ENCODE measurements around the gene NCAPH2. TPM values are rescaled to one million over a fixed set of nuclear protein-coding genes. Genes with fewer than 3 reads are reported as not detected.

Gene NCAPH2
- total RNA-seq, 3 donors from 2014 or later (not counting 1 experiment from before 2014, with no cell fraction given) = 94.5 to 106 (median 104) TPM

- H3K27ac ChIP-seq (ENCODE audit: low read length) = peak overlapping the region; percentile 74
- H3K27me3 Mint-ChIP-seq (ENCODE audit: low read depth in 2 of 2) = peaks cover 0 to 4% of the 10 kb centered on the region in 2 donors
- no peaks in the 10 kb centered on the region for H3K27me3 ChIP-seq (ENCODE audit: control insufficient read depth, insufficient read depth, low read length)
- no peaks in the 10 kb centered on the region for H3K9me3 Mint-ChIP-seq
- WGBS (ENCODE audit: insufficient coverage) = 68% methylated on average over 22 of the region's 34 CpGs
- H3K36me3 ChIP-seq (ENCODE audit: control insufficient read depth, insufficient read depth, low read length) = no peaks in the 10 kb centered on the region
- intact Hi-C loops (cut with micrococcal nuclease) = loop anchor here (1.0 to 5.0 kb wide), 3 partner anchors 17 to 54 kb away; partner anchors contain the start of genes LMF2, NCAPH2 and SCO2
- H3K4me1 ChIP-seq (ENCODE audit: control insufficient read depth, insufficient read depth, low read length) = peaks cover 15% of the 10 kb centered on the region
- H3K36me3 Mint-ChIP-seq = no peaks in the 10 kb centered on the region
- no peaks in the 10 kb centered on the region for H3K9me3 ChIP-seq (ENCODE audit: control insufficient read depth, insufficient read depth, low read length)
- no peak for TF ChIP-seq CTCF (IDR thresholded peaks at IDR 0.05)
- no peak overlapping the region for H3K4me3 ChIP-seq (ENCODE audit: low read length)
- peak; percentile 50 to 59 (median 57) for ATAC-seq
- H3K27ac Mint-ChIP-seq = peak overlapping the region; percentile 81 to 95
- H3K4me3 Mint-ChIP-seq = peak overlapping the region; percentile 86
- DNase-seq = peak in 1 of 2 donors; percentile 52
- peaks cover 23 to 28% of the 10 kb centered on the region in 2 donors for H3K4me1 Mint-ChIP-seq
Observed at GRCh38 chr22:50561401-50562358, 53.7 kb downstream of the NCAPH2 start.

- peak within 1 kb of the TSS; percentile 49 for H3K4me3 ChIP-seq (ENCODE audit: low read length)
- H3K4me3 Mint-ChIP-seq = peak within 1 kb of the TSS; percentile 97
- H3K27ac Mint-ChIP-seq = peak within 1 kb of the TSS; percentile 87 to 95
- H3K4me1 ChIP-seq (ENCODE audit: control insufficient read depth, insufficient read depth, low read length) = peaks cover 15% of the 10 kb centered on the region
- DNase-seq (peak; percentile 98), ATAC-seq (peak; percentile 93 to 98 (median 93))
- H3K27me3 Mint-ChIP-seq (ENCODE audit: low read depth in 2 of 2) = peaks cover 0 to 6% of the 10 kb centered on the region in 2 donors
- H3K9me3 ChIP-seq (ENCODE audit: control insufficient read depth, insufficient read depth, low read length) = no peaks in the 10 kb centered on the region
- H3K27ac ChIP-seq (ENCODE audit: low read length) = peak within 1 kb of the TSS; percentile 74
- no peaks in the 10 kb centered on the region for H3K36me3 Mint-ChIP-seq
- no peaks in the 10 kb centered on the region for H3K36me3 ChIP-seq (ENCODE audit: control insufficient read depth, insufficient read depth, low read length)
- TF ChIP-seq CTCF (IDR thresholded peaks at IDR 0.05) = peak; percentile 82
- intact Hi-C loops (cut with micrococcal nuclease) = loop anchor here (1.0 to 5.0 kb wide), 3 partner anchors 18 to 55 kb away; partner anchors contain the start of genes LMF2, NCAPH2 and SCO2
- WGBS (ENCODE audit: insufficient coverage) = 6% methylated on average over 60 of the region's 61 CpGs
- no peaks in the 10 kb centered on the region for H3K9me3 Mint-ChIP-seq
- H3K27me3 ChIP-seq (ENCODE audit: control insufficient read depth, insufficient read depth, low read length) = no peaks in the 10 kb centered on the region
- H3K4me1 Mint-ChIP-seq = peaks cover 23 to 28% of the 10 kb centered on the region in 2 donors
Observed at GRCh38 chr22:50562523-50563412, 54.7 kb downstream of the NCAPH2 start, which contains the start of gene SYCE3. Gene SYCE3, minus strand, starts transcription at chr22:50562919. Its CDS starts 6,514 bp downstream, at chr22:50556405.

- Histone ChIP-seq H3K9me3 (ENCODE audit: control insufficient read depth, insufficient read depth, low read length) (no peaks in the 10 kb centered on the region), H3K27me3 (ENCODE audit: control insufficient read depth, insufficient read depth, low read length) (no peaks in the 10 kb centered on the region), H3K4me1 (ENCODE audit: control insufficient read depth, insufficient read depth, low read length) (peaks cover 15% of the 10 kb centered on the region), H3K27ac (ENCODE audit: low read length) (peak overlapping the region; percentile 2), H3K36me3 (ENCODE audit: control insufficient read depth, insufficient read depth, low read length) (peaks cover 2% of the 10 kb centered on the region), H3K4me3 (ENCODE audit: low read length) (peak overlapping the region; percentile 49)
- Mint-ChIP-seq H3K9me3 (no peaks in the 10 kb centered on the region), H3K4me3 (peak overlapping the region; percentile 97), H3K27ac (peak overlapping the region; percentile 87 to 88), H3K27me3 (ENCODE audit: low read depth in 2 of 2) (peaks cover 0 to 6% of the 10 kb centered on the region in 2 donors), H3K36me3 (no peaks in the 10 kb centered on the region), H3K4me1 (peaks cover 23 to 28% of the 10 kb centered on the region in 2 donors)
- DNase-seq = no peak
- WGBS (ENCODE audit: insufficient coverage) = 37% methylated on average over 16 of the region's 17 CpGs
- ATAC-seq = no peak
- intact Hi-C loops (cut with micrococcal nuclease) = loop anchor here (5.0 kb wide), 2 partner anchors 36 to 56 kb away; partner anchors contain the start of genes LMF2, NCAPH2 and SCO2
- TF ChIP-seq CTCF (IDR thresholded peaks at IDR 0.05) = no peak
Observed at GRCh38 chr22:50563413-50564160, 55.6 kb downstream of the NCAPH2 start.
